ENCODE results near the gene EPHX1. TPM values are rescaled to one million over a fixed set of nuclear protein-coding genes. Genes with fewer than 3 reads are reported as not detected.

The EPHX1 gene
- total and polyA plus RNA-seq, 10 of the 15 experiments (the other 5 are each of a cell fraction or from before 2014, with no cell fraction given): 0.33 to 2.9 (median 0.78) TPM; not detected in 2

DNA sequence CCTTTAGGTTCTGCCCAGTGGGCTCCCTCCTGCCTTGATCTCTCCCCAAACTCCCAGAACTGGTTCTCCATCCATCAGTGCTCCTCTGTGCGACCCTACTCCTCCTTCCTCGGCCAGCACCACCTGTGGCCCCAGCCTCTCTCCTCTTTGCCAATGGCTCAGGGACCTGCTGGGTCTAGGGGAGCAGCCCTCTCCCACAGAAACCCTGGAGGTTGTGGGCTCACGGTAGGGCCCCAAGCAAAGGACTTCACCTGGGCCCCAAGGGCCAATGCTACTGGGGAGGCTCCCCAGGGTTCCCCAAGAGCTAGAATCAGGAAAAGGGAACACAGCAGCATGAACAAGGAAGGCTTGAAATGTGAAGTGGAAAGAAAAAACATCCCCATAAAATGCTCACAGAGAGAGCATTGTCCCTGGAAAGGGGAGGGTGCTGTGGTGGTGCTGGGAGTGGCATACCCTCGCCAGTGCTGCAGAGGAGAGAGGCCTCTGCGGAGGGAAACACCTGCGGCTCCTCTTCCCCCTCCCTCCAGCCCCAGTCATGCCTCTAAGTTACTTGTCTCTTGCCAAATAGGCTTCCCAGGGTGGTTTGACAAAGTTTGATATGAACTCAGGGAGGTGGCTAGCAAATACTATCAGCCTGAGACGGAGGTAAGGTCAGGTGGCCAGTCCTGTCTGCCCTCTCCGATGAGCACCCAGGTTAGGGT is 69.7 kb downstream of the EPHX1 start:
- peak overlapping the region; percentile 8; the same call in 1 of the 2 replicates for H3K9ac ChIP-seq (ENCODE audit: control insufficient read depth, insufficient read depth, low read length)
- no peak overlapping the region for H2AFZ ChIP-seq (ENCODE audit: control insufficient read depth, low read depth, low read length)
- H3K27me3 ChIP-seq (replicated peaks in 1 of 2; ENCODE audit: control insufficient read depth in 2 of 2, insufficient read depth in 2 of 2, low read length in 1 of 2): no peaks in the 10 kb centered on the region
- in situ Hi-C loops (cut with MboI): no loop called here
- H3K4me1 ChIP-seq (ENCODE audit: control insufficient read depth, insufficient read depth, low read length): peaks cover 30% of the 10 kb centered on the region
- DNase-seq (ENCODE audit: low read depth, low spot score) (no peak), ATAC-seq (0 out of 3 replicates have a peak, but pooled peaks have one; percentile 7), FAIRE-seq (no peak)
- peaks cover 30% of the 10 kb centered on the region for H3K79me2 ChIP-seq (ENCODE audit: control insufficient read depth, insufficient read depth, low read length)
- SMC1A ChIA-PET (ENCODE audit: uncharacterized antibody, unreplicated experiment): interaction anchor here (1.0 to 5.1 kb wide), 4 partner anchors 18 to 101 kb away, joined by 3 to 29 read pairs (median 12); partner anchors contain the start of gene SRP9
- POLR2A ChIA-PET: interaction anchor here (4.9 kb wide), 1 partner anchor 101 kb away, joined by 30 read pairs; the partner anchor contains the start of gene SRP9
- H3K9me3 ChIP-seq (replicated peaks; ENCODE audit: control insufficient read depth, insufficient read depth, low read length): no peaks in the 10 kb centered on the region
- H3K4me2 ChIP-seq (ENCODE audit: control insufficient read depth, insufficient read depth): peak overlapping the region; percentile 96
- H4K20me1 ChIP-seq (ENCODE audit: control insufficient read depth, insufficient read depth): 0 out of 2 replicates have a peak, but pooled peaks cover 3% of the 10 kb centered on the region
- H3K27ac ChIP-seq (ENCODE audit: control insufficient read depth, insufficient read depth): no peak overlapping the region
- intact Hi-C loops (cut with micrococcal nuclease; ENCODE audit: unreplicated experiment): no loop called here
- CTCF ChIA-PET: interaction anchor here (0.5 to 1.4 kb wide), 6 partner anchors 30 to 321 kb away, joined by 3 to 4 read pairs (median 4); no protein-coding TSS in a partner anchor
- RAD21 ChIA-PET (ENCODE audit: unreplicated experiment): interaction anchor here (3.7 kb wide), 1 partner anchor 102 kb away, joined by 37 read pairs; the partner anchor contains the start of gene SRP9
- 56% methylated on average over 7 of the region's 8 CpGs for WGBS (ENCODE audit: insufficient coverage, insufficient replicate concordance, low lambda C conversion rate, missing lambda C conversion rate)
- no TSS peak for BruUV-seq (replicated peaks)
- H3K36me3 ChIP-seq (ENCODE audit: control insufficient read depth in 2 of 2, insufficient read depth in 2 of 2, low read length in 1 of 2): peaks cover 1 to 2% of the 10 kb centered on the region in 2 experiments; a peak in 3 of 4 replicates
- H3K4me3 ChIP-seq: no peak overlapping the region; the same call in 1 of the 2 replicates
- TF ChIP-seq TARDBP (IDR thresholded peaks at IDR 0.05; ENCODE audit: borderline replicate concordance) (no peak), RAD51 (IDR thresholded peaks at IDR 0.05) (no peak), RBBP5 (conservative IDR thresholded peaks at IDR 0.05) (no peak), DPF2 (IDR thresholded peaks at IDR 0.05) (no peak), SPI1 (IDR thresholded peaks at IDR 0.05; ENCODE audit: borderline replicate concordance, insufficient read depth, low read depth, low read length) (no peak), KAT2A (conservative IDR thresholded peaks at IDR 0.05; ENCODE audit: control insufficient read depth, low read depth, low read length) (no peak), CEBPB (IDR thresholded peaks at IDR 0.05; ENCODE audit: borderline replicate concordance in 1 of 2, low read depth in 2 of 2, low read length in 2 of 2) (no peak)
- TF ChIP-seq, protein P1, sequence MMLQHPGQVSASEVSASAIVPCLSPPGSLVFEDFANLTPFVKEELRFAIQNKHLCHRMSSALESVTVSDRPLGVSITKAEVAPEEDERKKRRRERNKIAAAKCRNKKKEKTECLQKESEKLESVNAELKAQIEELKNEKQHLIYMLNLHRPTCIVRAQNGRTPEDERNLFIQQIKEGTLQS (IDR thresholded peaks at IDR 0.05; ENCODE audit: borderline replicate concordance, extremely low read depth, low read depth, low read length): no peak
- TF ChIP-seq, protein P2, sequence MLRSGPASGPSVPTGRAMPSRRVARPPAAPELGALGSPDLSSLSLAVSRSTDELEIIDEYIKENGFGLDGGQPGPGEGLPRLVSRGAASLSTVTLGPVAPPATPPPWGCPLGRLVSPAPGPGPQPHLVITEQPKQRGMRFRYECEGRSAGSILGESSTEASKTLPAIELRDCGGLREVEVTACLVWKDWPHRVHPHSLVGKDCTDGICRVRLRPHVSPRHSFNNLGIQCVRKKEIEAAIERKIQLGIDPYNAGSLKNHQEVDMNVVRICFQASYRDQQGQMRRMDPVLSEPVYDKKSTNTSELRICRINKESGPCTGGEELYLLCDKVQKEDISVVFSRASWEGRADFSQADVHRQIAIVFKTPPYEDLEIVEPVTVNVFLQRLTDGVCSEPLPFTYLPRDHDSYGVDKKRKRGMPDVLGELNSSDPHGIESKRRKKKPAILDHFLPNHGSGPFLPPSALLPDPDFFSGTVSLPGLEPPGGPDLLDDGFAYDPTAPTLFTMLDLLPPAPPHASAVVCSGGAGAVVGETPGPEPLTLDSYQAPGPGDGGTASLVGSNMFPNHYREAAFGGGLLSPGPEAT (IDR thresholded peaks at IDR 0.05; ENCODE audit: low read depth): no peak
- TF ChIP-seq, protein P3, sequence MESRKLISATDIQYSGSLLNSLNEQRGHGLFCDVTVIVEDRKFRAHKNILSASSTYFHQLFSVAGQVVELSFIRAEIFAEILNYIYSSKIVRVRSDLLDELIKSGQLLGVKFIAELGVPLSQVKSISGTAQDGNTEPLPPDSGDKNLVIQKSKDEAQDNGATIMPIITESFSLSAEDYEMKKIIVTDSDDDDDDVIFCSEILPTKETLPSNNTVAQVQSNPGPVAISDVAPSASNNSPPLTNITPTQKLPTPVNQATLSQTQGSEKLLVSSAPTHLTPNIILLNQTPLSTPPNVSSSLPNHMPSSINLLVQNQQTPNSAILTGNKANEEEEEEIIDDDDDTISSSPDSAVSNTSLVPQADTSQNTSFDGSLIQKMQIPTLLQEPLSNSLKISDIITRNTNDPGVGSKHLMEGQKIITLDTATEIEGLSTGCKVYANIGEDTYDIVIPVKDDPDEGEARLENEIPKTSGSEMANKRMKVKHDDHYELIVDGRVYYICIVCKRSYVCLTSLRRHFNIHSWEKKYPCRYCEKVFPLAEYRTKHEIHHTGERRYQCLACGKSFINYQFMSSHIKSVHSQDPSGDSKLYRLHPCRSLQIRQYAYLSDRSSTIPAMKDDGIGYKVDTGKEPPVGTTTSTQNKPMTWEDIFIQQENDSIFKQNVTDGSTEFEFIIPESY (IDR thresholded peaks at IDR 0.05): no peak
- TF ChIP-seq, protein P4, sequence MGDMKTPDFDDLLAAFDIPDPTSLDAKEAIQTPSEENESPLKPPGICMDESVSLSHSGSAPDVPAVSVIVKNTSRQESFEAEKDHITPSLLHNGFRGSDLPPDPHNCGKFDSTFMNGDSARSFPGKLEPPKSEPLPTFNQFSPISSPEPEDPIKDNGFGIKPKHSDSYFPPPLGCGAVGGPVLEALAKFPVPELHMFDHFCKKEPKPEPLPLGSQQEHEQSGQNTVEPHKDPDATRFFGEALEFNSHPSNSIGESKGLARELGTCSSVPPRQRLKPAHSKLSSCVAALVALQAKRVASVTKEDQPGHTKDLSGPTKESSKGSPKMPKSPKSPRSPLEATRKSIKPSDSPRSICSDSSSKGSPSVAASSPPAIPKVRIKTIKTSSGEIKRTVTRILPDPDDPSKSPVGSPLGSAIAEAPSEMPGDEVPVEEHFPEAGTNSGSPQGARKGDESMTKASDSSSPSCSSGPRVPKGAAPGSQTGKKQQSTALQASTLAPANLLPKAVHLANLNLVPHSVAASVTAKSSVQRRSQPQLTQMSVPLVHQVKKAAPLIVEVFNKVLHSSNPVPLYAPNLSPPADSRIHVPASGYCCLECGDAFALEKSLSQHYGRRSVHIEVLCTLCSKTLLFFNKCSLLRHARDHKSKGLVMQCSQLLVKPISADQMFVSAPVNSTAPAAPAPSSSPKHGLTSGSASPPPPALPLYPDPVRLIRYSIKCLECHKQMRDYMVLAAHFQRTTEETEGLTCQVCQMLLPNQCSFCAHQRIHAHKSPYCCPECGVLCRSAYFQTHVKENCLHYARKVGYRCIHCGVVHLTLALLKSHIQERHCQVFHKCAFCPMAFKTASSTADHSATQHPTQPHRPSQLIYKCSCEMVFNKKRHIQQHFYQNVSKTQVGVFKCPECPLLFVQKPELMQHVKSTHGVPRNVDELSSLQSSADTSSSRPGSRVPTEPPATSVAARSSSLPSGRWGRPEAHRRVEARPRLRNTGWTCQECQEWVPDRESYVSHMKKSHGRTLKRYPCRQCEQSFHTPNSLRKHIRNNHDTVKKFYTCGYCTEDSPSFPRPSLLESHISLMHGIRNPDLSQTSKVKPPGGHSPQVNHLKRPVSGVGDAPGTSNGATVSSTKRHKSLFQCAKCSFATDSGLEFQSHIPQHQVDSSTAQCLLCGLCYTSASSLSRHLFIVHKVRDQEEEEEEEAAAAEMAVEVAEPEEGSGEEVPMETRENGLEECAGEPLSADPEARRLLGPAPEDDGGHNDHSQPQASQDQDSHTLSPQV (IDR thresholded peaks at IDR 0.05): no peak
- TF ChIP-seq, protein P5, sequence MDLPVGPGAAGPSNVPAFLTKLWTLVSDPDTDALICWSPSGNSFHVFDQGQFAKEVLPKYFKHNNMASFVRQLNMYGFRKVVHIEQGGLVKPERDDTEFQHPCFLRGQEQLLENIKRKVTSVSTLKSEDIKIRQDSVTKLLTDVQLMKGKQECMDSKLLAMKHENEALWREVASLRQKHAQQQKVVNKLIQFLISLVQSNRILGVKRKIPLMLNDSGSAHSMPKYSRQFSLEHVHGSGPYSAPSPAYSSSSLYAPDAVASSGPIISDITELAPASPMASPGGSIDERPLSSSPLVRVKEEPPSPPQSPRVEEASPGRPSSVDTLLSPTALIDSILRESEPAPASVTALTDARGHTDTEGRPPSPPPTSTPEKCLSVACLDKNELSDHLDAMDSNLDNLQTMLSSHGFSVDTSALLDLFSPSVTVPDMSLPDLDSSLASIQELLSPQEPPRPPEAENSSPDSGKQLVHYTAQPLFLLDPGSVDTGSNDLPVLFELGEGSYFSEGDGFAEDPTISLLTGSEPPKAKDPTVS (IDR thresholded peaks at IDR 0.05; ENCODE audit: low read depth, low read length): no peak
